VCaP (cell line): ENCODE results near the gene CST5.
"Not testable (repeated sequence)": the region's sequence is repeated elsewhere in the genome, so short reads cannot be mapped to it uniquely, and the experiment has no call there.

Experiments
- H3K27ac ChIP-seq: fragments of 450-650 bp; 2 replicates; pipeline ENCODE4 v1.5.1; 2017
- TF ChIP-seq, protein P1 (sequence below): fragments of 450-650 bp; conservative IDR thresholded peaks from 2 replicates; pipeline ENCODE4 v1.5.1; 2017; ENCODE audit warnings: mild to moderate bottlenecking, moderate library complexity

CST5 gene

DNA sequence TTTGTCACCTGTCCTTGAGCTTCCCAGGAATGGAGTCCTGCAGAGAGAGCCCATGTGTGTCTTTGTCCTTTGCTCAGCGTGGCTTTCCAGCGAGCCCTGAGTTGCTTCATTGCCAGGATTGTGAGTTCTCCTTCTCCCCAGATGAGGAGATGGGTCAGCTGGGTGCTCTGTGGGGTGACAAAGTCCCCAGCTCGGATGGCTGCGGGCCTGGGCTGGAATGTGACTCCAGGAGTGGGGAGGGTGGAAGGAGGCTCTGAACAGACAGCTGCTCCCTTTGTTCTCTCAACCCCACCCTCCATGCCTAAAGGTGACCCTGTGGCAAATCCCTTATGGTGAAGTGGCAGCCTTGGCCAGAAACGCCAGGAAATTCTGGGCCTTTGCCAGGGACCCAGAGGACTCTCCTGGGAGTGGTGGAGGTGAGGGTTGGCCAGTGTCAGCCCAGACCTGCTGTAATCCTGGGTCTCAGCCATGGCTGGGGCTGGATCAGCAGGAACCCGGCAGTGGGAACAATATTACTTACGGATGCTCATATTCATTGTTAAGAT is 44.4 kb upstream of the CST5 start:
- no peak overlapping the region for H3K27ac ChIP-seq
- TF ChIP-seq, protein P1, sequence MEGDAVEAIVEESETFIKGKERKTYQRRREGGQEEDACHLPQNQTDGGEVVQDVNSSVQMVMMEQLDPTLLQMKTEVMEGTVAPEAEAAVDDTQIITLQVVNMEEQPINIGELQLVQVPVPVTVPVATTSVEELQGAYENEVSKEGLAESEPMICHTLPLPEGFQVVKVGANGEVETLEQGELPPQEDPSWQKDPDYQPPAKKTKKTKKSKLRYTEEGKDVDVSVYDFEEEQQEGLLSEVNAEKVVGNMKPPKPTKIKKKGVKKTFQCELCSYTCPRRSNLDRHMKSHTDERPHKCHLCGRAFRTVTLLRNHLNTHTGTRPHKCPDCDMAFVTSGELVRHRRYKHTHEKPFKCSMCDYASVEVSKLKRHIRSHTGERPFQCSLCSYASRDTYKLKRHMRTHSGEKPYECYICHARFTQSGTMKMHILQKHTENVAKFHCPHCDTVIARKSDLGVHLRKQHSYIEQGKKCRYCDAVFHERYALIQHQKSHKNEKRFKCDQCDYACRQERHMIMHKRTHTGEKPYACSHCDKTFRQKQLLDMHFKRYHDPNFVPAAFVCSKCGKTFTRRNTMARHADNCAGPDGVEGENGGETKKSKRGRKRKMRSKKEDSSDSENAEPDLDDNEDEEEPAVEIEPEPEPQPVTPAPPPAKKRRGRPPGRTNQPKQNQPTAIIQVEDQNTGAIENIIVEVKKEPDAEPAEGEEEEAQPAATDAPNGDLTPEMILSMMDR = no peak

DNA sequence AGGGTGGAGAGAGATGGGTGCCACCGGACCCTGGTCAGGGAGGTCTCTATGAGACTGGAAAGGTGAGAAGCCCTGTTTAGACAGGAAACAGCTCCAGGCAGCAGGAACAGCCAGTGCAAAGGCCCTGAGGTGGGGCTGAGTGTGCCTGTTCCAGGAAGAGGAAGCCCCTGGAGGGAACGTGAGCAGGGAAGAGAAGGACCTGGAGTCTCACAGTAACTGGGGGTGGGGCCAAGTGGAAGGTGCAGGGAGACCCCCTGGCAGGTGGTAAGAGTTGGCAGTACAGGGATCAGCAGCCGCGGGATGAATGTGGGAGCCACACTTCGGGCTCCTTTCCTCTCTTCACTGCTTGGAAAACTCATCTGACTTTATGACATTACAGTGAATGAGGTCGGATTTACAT is 43.8 kb upstream of the CST5 start:
- H3K27ac ChIP-seq = no peak overlapping the region
- TF ChIP-seq, protein P1 = no peak

DNA sequence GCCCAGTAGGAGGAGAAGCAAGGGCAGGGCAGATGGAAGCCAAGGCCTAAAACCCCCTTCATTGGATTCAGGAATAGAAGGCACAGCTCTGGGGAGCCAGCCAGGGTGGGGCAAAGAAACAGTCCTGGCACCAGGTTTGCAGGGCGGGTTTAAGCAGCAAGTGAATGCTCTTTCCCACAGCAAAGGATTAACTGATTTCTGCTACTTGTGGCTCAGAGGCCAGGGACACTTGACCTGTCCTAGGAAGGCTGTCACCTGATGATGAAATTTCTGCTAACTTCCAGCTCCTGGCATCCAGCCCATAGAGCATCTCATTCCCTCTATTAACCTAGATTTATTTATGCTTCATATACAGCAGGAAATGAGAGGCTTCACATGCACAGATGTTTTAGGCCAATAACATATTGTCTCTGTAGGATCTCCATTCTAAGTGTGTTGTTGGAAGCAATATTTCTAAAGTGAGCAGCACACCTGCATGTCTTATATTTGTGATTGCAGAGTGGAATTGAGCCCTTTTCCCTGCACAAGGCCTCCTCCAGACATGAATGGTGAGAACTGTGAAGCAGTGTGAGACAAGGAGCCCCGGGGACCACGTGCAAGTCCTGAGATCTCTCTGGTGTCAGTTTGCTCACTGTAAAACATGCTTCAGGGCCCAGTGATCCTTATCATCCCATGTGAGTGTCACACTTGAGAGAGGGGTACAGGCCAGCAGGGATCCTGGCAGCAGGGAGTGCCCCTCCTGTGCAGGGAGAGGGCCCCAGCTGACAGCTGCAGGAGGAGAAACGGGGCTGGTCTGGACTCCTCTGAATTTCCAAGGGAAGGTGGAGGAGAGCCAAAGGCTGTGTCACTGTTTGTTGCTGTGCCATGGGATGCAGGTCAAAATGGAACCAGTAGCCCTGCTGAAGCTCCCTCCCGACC is 41.1 kb upstream of the CST5 start:
- no peak overlapping the region for H3K27ac ChIP-seq
- TF ChIP-seq, protein P1 = no peak

DNA sequence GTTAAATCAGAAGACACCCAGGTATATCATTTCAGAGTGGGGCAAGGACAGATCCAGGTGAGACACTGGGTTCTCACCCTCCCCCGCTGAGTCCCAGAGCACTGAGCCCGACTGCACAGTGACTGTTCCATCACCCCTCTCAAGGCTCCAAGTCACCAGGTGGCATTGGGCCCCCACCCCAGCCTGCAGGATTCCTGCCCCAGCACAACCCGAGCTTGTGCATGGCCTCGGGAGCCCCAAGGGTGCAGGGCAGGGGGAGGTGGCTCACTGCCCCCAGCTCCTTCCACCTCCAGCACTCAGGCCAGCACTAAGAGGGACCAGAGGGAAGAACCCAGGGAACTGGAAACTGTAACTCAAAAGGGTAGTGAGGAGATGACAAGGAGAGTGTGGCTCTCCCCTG is 39.3 kb upstream of the CST5 start:
- no peak overlapping the region for H3K27ac ChIP-seq
- TF ChIP-seq, protein P1 = no peak

DNA sequence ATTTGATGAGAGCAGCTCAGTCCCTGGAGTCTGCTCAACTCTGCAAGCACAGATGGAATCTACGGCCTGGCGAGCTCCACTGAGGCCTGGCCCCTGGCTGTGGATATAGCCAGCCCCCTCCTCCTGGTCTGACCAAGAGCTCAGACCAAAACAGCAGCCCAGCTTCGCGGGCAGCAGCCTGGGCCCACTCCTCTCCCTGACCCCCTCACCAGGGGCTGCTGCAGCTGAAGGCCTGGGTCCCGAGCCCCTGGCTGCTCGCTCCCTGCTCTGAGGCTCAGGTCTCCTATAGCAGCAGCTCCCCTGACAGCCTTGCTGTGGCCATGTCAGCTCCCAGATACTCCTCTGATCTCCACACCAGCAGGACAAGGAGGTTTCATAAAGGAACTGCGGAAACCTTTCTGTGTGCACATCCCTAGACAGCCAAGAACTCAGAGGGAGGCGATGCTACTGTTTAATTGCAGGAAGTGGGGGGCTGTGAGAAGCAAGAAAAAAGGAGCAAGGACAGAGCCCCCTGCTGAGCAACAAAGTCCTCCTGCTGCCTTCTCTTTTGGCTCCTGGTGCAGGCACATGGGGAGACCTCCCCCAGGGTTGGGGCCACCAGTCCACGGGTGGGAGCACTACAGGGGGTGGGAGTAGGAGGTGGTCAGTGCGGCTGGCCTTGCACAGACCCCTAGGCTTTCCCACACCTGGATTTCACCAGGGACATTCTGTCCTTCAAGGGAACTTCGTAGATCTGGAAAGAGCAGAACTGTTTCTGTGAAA is 38.7 kb upstream of the CST5 start:
- H3K27ac ChIP-seq = no peak overlapping the region
- TF ChIP-seq, protein P1 = no peak

DNA sequence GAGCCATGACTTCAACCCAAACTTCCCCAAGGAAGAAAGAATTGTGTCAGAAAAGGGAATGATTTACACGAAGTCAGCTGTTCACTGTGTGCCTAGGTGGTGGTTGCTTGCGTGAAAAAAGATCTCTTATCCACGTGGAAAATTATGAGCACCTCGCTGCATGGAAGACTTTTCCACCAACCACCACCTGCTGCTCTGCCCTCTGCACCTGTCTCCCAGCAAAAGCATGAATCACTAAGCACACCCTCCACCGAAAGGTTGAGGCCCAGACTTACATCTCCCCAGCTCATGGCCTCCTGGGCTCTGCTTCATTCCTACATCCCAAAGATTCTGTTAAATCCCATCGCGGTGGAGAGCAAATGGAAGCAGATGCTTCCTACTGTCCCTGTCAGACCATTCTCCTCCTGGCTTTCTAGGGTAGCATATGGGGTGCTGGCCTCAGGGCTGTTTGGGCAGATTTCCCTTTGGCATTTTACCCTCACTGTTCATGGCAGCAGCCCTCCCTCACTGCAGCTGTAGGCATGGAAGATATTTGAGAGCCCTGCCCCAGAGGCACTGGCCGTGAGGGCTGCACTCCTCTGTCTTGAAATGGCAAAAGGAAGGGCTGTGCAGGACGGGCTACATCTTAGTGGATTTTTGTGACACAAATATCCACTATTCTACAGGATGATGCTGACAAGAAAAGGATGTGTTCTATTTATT is 37.6 kb upstream of the CST5 start:
- TF ChIP-seq, protein P1 = no peak
- no peak overlapping the region for H3K27ac ChIP-seq

DNA sequence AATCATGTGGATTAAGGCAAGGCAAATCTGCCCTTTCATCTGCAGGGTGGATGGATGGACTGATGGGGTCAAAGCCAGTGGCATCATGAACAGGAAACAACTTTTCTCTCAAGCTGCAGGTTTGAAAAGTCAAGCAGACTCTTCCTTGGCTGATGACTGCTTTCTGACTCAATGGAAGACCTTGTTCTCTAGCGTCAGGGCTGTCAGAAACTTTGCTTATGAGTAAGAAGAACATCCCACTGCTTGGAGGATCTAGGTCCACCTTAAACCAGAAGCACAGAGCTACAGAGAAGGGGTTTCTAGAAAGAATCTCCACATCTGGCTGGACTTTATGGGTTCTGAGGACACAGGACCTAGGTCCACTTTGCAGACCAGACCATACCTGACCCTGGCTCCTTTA is 36.3 kb upstream of the CST5 start:
- TF ChIP-seq, protein P1 = no peak
- H3K27ac ChIP-seq = no peak overlapping the region

DNA sequence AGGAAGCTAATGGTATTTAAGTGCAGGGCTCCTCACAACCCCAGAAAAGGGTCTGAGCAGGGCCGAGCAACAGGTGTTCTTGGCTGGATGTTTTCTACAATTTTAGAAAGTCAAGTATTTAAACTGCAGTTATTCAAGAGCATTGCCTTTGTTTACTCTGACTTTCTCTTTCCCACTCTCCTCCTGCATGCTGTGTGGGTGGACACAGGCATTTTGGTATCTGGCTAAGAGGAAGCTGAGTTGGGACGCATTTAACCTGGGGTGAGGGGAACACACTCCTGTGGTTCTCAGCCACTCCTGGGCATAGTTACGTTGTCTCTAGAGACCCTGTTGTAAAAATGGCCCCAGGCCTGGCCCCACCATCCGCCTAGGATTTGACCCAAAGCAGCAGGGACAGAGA is 34.9 kb upstream of the CST5 start:
- not testable (repeated sequence) for H3K27ac ChIP-seq
